CD4-positive, alpha-beta T cell treated with Interleukin-21 for 1 hour (primary cell): ENCODE data around the gene KCNIP1.

Source experiments
- DNase-seq: peaks from one replicate; pipeline ENCODE4 v3.0.0-alpha.2; 2020

The KCNIP1 gene

GRCh38 chr5:170483701-170484458, 19.9 kb upstream of the KCNIP1 start:
- DNase-seq = no peak

- DNase-seq = no peak
Observed at GRCh38 chr5:170484459-170484831, 19.4 kb upstream of the KCNIP1 start.

GRCh38 chr5:170484847-170485615, 18.8 kb upstream of the KCNIP1 start:
- no peak for DNase-seq

GRCh38 chr5:170485616-170485911, 18.3 kb upstream of the KCNIP1 start:
- DNase-seq = no peak

- DNase-seq = no peak
Observed at GRCh38 chr5:170486371-170486770, 17.4 kb upstream of the KCNIP1 start.

- no peak for DNase-seq
Observed at GRCh38 chr5:170488570-170488969, 15.2 kb upstream of the KCNIP1 start.

GRCh38 chr5:170489199-170489598, 14.6 kb upstream of the KCNIP1 start:
- no peak for DNase-seq

GRCh38 chr5:170490381-170490780, 13.4 kb upstream of the KCNIP1 start:
- DNase-seq = no peak

- no peak for DNase-seq
Observed at GRCh38 chr5:170491479-170491878, 12.3 kb upstream of the KCNIP1 start.

GRCh38 chr5:170493028-170493820, 10.6 kb upstream of the KCNIP1 start:
- DNase-seq = no peak

GRCh38 chr5:170494041-170494440, 9.8 kb upstream of the KCNIP1 start:
- no peak for DNase-seq

- DNase-seq = no peak
Observed at GRCh38 chr5:170495825-170496661, 7.8 kb upstream of the KCNIP1 start.

GRCh38 chr5:170496662-170497028, 7.2 kb upstream of the KCNIP1 start:
- DNase-seq = no peak

- no peak for DNase-seq
Observed at GRCh38 chr5:170497311-170498038, 6.3 kb upstream of the KCNIP1 start.

- no peak for DNase-seq
Observed at GRCh38 chr5:170498811-170499351, 4.9 kb upstream of the KCNIP1 start.

GRCh38 chr5:170499621-170500020, 4.2 kb upstream of the KCNIP1 start:
- DNase-seq = no peak

- DNase-seq = no peak
Observed at GRCh38 chr5:170501361-170501760, 2.5 kb upstream of the KCNIP1 start.

- no peak for DNase-seq
Observed at GRCh38 chr5:170501931-170502330, 1.9 kb upstream of the KCNIP1 start.

GRCh38 chr5:170504616-170505266, 921 bp downstream of the KCNIP1 start:
- DNase-seq = no peak

GRCh38 chr5:170508036-170508435, 4.2 kb downstream of the KCNIP1 start:
- no peak for DNase-seq

- no peak for DNase-seq
Observed at GRCh38 chr5:170508660-170509347, 5.0 kb downstream of the KCNIP1 start.
